HEK293 (cell line): ENCODE data around the gene TTLL11.

Experiments used
- ZNF214 ChIP-seq: fragments of 450-650 bp; formaldehyde crosslinking; IDR thresholded peaks from 2 replicates; pipeline ENCODE4 v1.5.1; 2017; ENCODE audit warnings: missing biosample characterization, mild to moderate bottlenecking, missing genetic modification characterization, borderline replicate concordance
- ZNF561 ChIP-seq: fragments of 450-650 bp; IDR thresholded peaks from 2 replicates; pipeline ENCODE4 v1.5.1; 2018; ENCODE audit warnings: missing biosample characterization, missing genetic modification characterization, borderline replicate concordance
- TF ChIP-seq, protein P1 (sequence below): fragments of 450-650 bp; formaldehyde crosslinking; IDR thresholded peaks from 2 replicates; pipeline ENCODE4 v1.5.1; 2016; ENCODE audit warnings: missing biosample characterization, missing genetic modification characterization

DNA sequence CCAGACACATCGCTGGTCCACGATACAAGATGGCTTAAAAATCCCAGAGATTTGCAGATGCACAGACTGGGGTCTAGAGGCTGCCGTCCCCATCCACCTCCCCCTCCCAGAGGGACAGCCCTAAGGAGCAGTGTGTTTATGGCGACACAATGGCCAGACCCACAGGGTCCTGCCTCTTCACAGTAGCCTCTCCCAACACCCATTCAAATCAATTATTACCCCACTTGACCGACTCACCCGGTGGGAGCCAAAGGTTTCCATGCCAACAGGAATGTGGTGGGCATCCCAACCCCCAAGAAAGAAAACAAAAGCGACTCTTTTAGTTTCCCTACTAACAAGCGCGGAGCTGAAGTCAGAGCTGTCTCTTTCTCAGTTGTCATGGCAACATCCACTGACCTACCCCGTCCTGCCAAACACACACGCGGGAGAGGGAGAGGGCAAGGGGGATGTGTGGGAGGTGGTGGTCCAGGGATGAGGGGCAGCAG lies 209.0 kb downstream of the TTLL11 start:
- TF ChIP-seq, protein P1, sequence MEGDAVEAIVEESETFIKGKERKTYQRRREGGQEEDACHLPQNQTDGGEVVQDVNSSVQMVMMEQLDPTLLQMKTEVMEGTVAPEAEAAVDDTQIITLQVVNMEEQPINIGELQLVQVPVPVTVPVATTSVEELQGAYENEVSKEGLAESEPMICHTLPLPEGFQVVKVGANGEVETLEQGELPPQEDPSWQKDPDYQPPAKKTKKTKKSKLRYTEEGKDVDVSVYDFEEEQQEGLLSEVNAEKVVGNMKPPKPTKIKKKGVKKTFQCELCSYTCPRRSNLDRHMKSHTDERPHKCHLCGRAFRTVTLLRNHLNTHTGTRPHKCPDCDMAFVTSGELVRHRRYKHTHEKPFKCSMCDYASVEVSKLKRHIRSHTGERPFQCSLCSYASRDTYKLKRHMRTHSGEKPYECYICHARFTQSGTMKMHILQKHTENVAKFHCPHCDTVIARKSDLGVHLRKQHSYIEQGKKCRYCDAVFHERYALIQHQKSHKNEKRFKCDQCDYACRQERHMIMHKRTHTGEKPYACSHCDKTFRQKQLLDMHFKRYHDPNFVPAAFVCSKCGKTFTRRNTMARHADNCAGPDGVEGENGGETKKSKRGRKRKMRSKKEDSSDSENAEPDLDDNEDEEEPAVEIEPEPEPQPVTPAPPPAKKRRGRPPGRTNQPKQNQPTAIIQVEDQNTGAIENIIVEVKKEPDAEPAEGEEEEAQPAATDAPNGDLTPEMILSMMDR (tag by site-specific recombination), result no peak
- TF ChIP-seq ZNF214 (no peak), ZNF561 (tag by site-specific recombination) (no peak)
